Lung (tissue), 12 donors: Measurements from ENCODE around the gene ARHGEF4. TPM values are rescaled to one million over a fixed set of nuclear protein-coding genes. Genes with fewer than 3 reads are reported as not detected.

Experiments
- ATAC-seq: fragments of 200-7000 bp; cut with Tn5 transposase; one replicate; pipeline ENCODE4 v1.9.1; 2020; ENCODE audit warnings: moderate number of reproducible peaks; ENCODE audit not compliant: insufficient read depth, low FRiP score
- DNase-seq, 3 donors: peaks; one replicate each; pipeline ENCODE4 v3.0.0-alpha.2; 2013 to 2017
- H3K27ac ChIP-seq, 2 donors: one replicate each; pipeline ENCODE4 v1.5.1; 2013; ENCODE audit warnings: mild to moderate bottlenecking in 2 of 2, moderate library complexity in 2 of 2, control low read depth in 1 of 2, inconsistent platforms in 1 of 2, low read depth in 1 of 2, low read length in 1 of 2
- H3K27me3 ChIP-seq, 3 donors: one replicate each; pipeline ENCODE4 v1.5.1; 2013; ENCODE audit warnings: low read length in 2 of 3; ENCODE audit not compliant: control insufficient read depth in 3 of 3, insufficient read depth in 3 of 3
- H3K36me3 ChIP-seq, 4 donors: one replicate each; pipeline ENCODE4 v1.5.1; 2013; ENCODE audit warnings: low read length in 4 of 4, mild to moderate bottlenecking in 1 of 4, moderate library complexity in 1 of 4; ENCODE audit not compliant: control insufficient read depth in 4 of 4, insufficient read depth in 4 of 4
- H3K4me1 ChIP-seq, 5 donors: one replicate each; pipeline ENCODE4 v1.5.1; 2013; ENCODE audit warnings: low read length in 5 of 5, mild to moderate bottlenecking in 2 of 5, moderate library complexity in 1 of 5; ENCODE audit not compliant: control insufficient read depth in 5 of 5, insufficient read depth in 5 of 5
- H3K4me3 ChIP-seq: one replicate; pipeline ENCODE4 v1.5.1; 2013; ENCODE audit warnings: mild to moderate bottlenecking, control low read depth, moderate library complexity
- H3K9ac ChIP-seq, 2 donors: one replicate each; pipeline ENCODE4 v1.5.1; 2013; ENCODE audit warnings: low read length in 2 of 2, control low read depth in 1 of 2; ENCODE audit not compliant: insufficient read depth in 1 of 2
- H3K9me3 ChIP-seq, 4 donors: one replicate each; pipeline ENCODE4 v1.5.1; 2013; ENCODE audit warnings: low read length in 3 of 4, mild to moderate bottlenecking in 1 of 4, moderate library complexity in 1 of 4; ENCODE audit not compliant: control insufficient read depth in 4 of 4, insufficient read depth in 3 of 4
- CTCF ChIP-seq: IDR thresholded peaks from 2 replicates; pipeline ENCODE4 v1.5.1; 2012; ENCODE audit warnings: mild to moderate bottlenecking; ENCODE audit errors: control extremely low read depth, extremely low read depth
- WGBS, 2 donors: extraction: QIAGEN DNeasy Blood & Tissue Kit; methylation state at CpG; one replicate each; pipeline ENCODE4 v1.1.7; 2013; 5-methylcytosine and 5-hydroxymethylcytosine counted together
- polyA plus RNA-seq, 2 donors: library from polyadenylated mRNA; stranded (reverse); fragments of 200-250 nt; gene quantifications; one replicate each; pipeline ENCODE4 v1.2.1, GENCODE V29; 2013
- total RNA-seq, 2 donors: library from RNA; depleted of rRNA in 1 of 2; stranded (reverse); fragments of >200 nt in 1 of 2; gene quantifications; one replicate each; pipeline ENCODE4 v1.2.1, GENCODE V29; 2014 to 2021
- donor health status: control.
- donor health status: control.
- donor health status: Bipolar disorder and iron deficiency.
- donor health status: healthy.
- donor health status: DM: yes; HTN: yes; CAD: no.

Gene ARHGEF4
- total and polyA plus RNA-seq, 4 donors: 1.8 to 15.9 (median 6.9) TPM

- H3K27me3 ChIP-seq: no peaks in the 10 kb centered on the region
- no peak for TF ChIP-seq CTCF
- H3K9me3 ChIP-seq: no peaks in the 10 kb centered on the region
- peaks cover 17 to 54% (median 28%) of the 10 kb centered on the region in 4 donors for H3K36me3 ChIP-seq
- no peaks in the 10 kb centered on the region for H3K4me1 ChIP-seq
- H3K9ac ChIP-seq: no peak overlapping the region
- no peak overlapping the region for H3K27ac ChIP-seq
- ATAC-seq (no peak), DNase-seq (no peak)
- H3K4me3 ChIP-seq: no peak overlapping the region
- WGBS, 2 donors: 92 to 94% methylated on average over 11 of the region's 11 CpGs
Measured at GRCh38 chr2:131047920-131048560, 211.3 kb downstream of the ARHGEF4 start.

- H3K4me1 ChIP-seq: no peaks in the 10 kb centered on the region
- no peaks in the 10 kb centered on the region for H3K27me3 ChIP-seq
- H3K36me3 ChIP-seq: peaks cover 17 to 57% (median 32%) of the 10 kb centered on the region in 4 donors
- 95 to 96% methylated on average over 6 of the region's 6 CpGs for WGBS, 2 donors
- ATAC-seq (no peak), DNase-seq (no peak)
- no peak overlapping the region for H3K9ac ChIP-seq
- no peak overlapping the region for H3K27ac ChIP-seq
- H3K4me3 ChIP-seq: no peak overlapping the region
- H3K9me3 ChIP-seq: no peaks in the 10 kb centered on the region
- no peak for TF ChIP-seq CTCF
Measured at GRCh38 chr2:131048641-131049040, 211.9 kb downstream of the ARHGEF4 start.

GRCh38 chr2:131049150-131049718, 212.5 kb downstream of the ARHGEF4 start:
- TF ChIP-seq CTCF: no peak
- Histone ChIP-seq H3K4me1 (no peaks in the 10 kb centered on the region), H3K36me3 (peaks cover 17 to 57% (median 33%) of the 10 kb centered on the region in 4 donors), H3K9me3 (no peaks in the 10 kb centered on the region), H3K27ac (no peak overlapping the region), H3K27me3 (no peaks in the 10 kb centered on the region), H3K9ac (no peak overlapping the region), H3K4me3 (no peak overlapping the region)
- DNase-seq (no peak), ATAC-seq (no peak)
- WGBS, 2 donors: 92 to 96% methylated on average over 7 of the region's 7 CpGs
